ENCODE measurements around the gene P4HB.

The P4HB gene

DNA sequence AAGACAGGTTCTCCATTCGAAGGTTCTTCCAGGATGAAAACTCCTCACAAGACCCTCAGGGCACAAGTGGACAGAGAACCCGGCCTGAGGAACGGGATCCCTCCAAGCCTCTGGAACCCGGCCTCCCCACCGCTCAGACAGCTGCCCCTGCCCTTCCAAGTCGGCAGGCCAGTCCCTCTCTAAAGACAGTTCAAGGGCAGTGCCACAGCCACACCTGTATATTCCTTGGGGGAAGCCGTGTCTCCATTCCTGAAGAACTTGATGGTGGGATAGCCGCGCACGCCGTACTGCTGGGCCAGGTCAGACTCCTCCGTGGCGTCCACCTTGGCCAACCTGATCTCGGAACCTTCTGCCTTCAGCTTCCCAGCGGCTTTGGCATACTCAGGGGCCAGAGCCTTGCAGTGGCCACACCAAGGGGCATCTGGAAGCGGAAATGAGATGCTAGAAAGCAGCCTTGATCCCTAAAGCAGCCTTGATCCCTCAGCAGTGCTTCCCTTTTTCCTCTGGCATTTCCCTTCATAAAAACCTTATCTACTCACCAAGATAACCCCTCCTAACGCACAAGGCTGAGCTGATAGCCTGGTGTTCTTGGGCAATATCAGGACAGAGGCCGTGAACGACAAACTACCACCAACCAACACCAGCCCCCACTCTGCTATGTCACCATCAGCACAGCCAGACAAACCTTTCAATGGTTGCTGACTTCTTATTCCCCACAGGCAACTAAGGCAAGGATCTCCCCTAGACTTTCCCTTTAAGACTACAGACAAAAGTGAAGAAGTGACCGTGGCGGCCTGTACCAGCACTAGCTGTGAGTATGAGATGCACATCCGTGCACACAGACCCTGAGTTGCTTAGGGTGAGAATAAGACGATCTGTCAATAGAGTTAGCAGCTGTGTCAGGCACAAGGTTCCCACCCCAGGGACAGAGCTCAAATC lies 1.1 kb downstream of the P4HB start:
- no peak for DNase-seq (ENCODE audit: extremely low read depth, low read depth)
- TF ChIP-seq, protein P1, sequence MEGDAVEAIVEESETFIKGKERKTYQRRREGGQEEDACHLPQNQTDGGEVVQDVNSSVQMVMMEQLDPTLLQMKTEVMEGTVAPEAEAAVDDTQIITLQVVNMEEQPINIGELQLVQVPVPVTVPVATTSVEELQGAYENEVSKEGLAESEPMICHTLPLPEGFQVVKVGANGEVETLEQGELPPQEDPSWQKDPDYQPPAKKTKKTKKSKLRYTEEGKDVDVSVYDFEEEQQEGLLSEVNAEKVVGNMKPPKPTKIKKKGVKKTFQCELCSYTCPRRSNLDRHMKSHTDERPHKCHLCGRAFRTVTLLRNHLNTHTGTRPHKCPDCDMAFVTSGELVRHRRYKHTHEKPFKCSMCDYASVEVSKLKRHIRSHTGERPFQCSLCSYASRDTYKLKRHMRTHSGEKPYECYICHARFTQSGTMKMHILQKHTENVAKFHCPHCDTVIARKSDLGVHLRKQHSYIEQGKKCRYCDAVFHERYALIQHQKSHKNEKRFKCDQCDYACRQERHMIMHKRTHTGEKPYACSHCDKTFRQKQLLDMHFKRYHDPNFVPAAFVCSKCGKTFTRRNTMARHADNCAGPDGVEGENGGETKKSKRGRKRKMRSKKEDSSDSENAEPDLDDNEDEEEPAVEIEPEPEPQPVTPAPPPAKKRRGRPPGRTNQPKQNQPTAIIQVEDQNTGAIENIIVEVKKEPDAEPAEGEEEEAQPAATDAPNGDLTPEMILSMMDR (IDR thresholded peaks at IDR 0.05; ENCODE audit: low read depth, low read length) = no peak

DNA sequence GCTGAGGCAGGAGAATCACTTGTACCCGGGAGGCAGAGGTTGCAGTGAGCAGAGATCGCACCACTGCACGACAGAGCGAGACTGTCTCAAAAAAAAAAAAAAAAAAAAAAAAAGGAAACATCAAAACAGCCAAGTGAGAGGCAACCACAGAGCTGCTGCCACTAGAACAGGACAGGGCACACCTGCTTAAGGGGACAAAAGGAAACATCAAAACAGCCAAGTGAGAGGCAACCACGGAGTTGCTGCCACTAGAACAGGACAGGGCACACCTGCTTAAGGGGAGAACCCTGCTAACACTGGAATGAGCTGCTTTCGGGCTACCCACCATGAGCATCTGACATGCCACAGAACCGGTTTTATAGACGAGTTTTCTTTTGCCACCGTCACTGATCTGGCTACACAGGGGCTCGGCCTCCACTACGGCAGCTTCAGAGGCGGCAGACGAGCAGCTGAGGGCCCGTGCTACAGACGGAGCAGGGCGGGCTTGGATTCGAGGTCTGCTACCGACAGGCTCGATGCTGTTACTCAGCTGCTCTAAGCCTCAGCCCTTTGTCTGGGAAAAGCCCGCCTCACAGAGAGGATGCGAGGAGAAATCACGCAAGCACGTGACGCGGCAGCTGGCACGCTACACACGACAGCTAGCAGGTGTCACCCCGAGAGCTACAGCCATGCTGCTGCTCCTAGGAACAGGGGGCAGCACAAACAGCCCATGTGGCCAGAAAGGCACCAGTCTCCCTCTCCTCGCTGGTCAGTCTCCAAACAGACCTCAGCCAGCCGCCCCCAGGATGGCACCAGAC lies 2.0 kb downstream of the P4HB start:
- TF ChIP-seq, protein P1 (IDR thresholded peaks at IDR 0.05; ENCODE audit: low read depth, low read length) = no peak
- no peak for DNase-seq (ENCODE audit: extremely low read depth, low read depth)

DNA sequence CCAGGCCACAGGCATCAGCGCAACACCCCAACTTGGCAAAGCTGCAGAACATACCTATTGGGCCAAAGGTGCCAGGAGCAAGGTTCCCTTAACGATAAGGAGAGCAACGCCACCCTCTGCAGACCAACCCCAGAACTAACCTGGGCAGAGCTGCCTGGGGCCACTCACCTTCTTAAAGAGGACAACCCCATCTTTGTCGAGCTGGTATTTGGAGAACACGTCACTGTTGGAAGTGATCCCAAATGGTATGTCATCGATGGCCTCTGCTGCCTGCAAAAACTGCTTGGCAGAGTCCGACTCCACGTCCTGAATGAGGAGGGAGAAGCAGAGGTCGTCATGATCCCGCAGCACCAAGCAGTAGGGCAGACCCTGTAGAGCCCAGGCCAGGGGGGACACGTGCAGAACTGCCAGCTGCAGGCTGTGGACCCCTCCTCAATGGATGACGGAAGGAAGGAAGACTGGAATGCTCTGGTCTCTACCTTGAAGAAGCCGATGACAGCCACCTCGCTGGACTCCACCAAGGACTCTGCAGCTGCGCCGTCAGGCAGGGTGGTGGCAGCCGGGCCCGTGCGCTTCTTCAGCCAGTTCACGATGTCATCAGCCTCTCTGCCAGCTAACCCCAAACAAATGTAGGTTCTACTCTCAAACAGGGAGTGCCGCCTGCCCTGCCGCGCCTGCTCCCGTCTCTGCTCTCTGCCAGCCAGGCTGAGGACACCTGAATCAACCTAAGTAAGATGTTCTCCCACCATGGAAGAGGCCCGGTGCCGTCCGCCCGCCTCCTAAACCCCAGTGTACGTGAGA lies 5.2 kb downstream of the P4HB start:
- TF ChIP-seq, protein P1 (IDR thresholded peaks at IDR 0.05; ENCODE audit: low read depth, low read length) = no peak
- DNase-seq (ENCODE audit: extremely low read depth, low read depth) = no peak

DNA sequence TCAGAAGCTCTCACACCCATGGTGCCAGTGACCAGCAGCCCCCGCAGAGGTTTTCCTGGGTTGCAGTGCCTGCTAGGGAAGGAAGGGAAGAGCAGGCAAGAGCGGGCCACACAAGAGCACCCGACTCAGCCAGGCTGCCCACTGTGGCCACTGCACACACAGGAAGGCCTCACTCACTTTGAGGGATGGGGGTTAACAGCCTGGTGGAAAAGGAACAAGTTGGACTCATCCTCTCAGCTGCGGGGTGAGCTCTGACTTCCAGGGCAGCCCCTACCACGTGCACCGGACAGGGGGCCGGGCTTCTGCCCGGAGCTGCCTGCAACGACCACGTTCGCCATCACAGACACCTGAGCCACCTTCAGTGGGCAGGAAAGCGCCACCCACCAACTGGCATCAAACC lies 8.1 kb downstream of the P4HB start:
- DNase-seq (ENCODE audit: extremely low read depth, low read depth) = no peak
- TF ChIP-seq, protein P1 (IDR thresholded peaks at IDR 0.05; ENCODE audit: low read depth, low read length) = no peak

DNA sequence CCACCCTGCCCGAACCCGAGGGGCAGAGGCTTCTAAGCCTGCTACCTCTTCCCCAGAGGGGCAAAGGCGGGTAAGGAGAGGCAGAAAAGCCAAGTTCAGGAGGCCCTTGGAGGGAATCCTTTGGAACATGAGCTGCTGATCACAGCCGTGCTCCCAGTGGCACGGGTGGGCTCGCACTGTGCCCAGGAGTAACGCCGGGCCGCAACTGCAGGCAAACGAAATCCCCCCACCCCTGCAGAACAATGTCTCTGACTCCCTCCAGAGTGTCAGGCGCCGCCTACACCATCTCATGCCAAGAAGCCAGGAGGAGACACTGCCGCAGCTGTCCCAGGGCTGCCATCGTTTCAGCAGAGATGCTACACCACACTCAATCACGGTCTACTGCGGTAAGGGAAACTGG lies 8.9 kb downstream of the P4HB start:
- no peak for DNase-seq (ENCODE audit: extremely low read depth, low read depth)
- TF ChIP-seq, protein P1 (IDR thresholded peaks at IDR 0.05; ENCODE audit: low read depth, low read length) = no peak

DNA sequence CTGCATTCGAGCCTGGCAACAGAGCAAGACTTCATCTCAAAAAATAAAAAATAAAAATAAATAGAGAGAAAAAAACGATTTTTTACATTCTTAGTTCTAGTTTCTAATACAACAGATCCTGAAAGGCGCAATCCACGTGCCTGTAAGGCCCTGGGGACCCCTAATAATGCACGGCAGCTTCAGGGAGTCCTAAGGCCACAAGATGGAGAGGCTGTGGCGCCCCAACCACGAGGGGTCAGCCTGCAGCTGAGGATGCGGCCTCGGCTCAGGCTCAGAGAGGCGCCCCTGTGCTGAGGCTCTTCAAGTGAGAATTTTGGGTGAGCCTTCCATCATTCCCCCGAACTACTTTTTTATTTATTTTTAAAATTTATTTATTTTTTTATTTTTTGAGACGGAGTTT lies 10.9 kb downstream of the P4HB start:
- no peak for DNase-seq (ENCODE audit: extremely low read depth, low read depth)
- TF ChIP-seq, protein P1 (IDR thresholded peaks at IDR 0.05; ENCODE audit: low read depth, low read length) = no peak
